Vagina (tissue), 2 donors: Measurements from ENCODE around the gene NR1H4.
"Not testable (repeated sequence)": the region's sequence is repeated elsewhere in the genome, so short reads cannot be mapped to it uniquely, and the experiment has no call there.

ENCODE experiments used
- POLR2A ChIP-seq, 2 donors: fragments of 450-650 bp; IDR thresholded peaks; one replicate each; pipeline ENCODE4 v1.6.1; 2017; ENCODE audit warnings: antibody characterized with exemption in 2 of 2, mild to moderate bottlenecking in 2 of 2, moderate library complexity in 2 of 2
- POLR2AphosphoS5 ChIP-seq, 2 donors: sonication (generic); formaldehyde crosslinking; IDR thresholded peaks; one replicate each; pipeline ENCODE4 v1.9.0; 2017; ENCODE audit warnings: antibody characterized with exemption in 2 of 2, mild to moderate bottlenecking in 2 of 2, low read depth in 1 of 2; ENCODE audit not compliant: insufficient read depth in 1 of 2
- TF ChIP-seq, protein P1 (sequence below), 3 experiments: fragments of 450-650 bp in 2 of 3; fragments of 200-600 bp in 1 of 3; sonication (generic) in 1 of 3; IDR thresholded peaks; one replicate each; pipeline ENCODE4 v1.5.1; 2017 to 2019; ENCODE audit warnings: antibody characterized with exemption in 3 of 3, mild to moderate bottlenecking in 2 of 3, moderate library complexity in 2 of 3

DNA sequence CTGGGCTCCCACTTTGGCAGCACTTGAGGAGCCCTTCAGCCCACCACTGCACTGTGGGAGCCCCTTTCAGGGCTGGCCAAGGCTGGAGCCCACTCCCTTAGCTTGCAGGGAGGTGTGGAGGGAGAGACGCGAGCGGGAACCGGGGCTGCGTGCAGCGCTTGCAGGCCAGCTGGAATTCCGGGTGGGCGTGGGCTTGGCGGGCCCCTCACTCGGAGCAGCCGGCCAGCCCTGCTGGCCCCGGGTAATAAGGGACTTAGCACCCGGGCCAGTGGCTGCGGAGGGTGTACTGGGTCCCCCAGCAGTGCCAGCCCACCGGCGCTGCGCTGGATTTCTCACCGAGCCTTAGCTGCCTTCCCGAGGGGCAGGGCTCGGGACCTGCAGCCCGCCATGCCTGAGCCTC, 85.6 kb downstream of the NR1H4 start:
- TF ChIP-seq, protein P1, sequence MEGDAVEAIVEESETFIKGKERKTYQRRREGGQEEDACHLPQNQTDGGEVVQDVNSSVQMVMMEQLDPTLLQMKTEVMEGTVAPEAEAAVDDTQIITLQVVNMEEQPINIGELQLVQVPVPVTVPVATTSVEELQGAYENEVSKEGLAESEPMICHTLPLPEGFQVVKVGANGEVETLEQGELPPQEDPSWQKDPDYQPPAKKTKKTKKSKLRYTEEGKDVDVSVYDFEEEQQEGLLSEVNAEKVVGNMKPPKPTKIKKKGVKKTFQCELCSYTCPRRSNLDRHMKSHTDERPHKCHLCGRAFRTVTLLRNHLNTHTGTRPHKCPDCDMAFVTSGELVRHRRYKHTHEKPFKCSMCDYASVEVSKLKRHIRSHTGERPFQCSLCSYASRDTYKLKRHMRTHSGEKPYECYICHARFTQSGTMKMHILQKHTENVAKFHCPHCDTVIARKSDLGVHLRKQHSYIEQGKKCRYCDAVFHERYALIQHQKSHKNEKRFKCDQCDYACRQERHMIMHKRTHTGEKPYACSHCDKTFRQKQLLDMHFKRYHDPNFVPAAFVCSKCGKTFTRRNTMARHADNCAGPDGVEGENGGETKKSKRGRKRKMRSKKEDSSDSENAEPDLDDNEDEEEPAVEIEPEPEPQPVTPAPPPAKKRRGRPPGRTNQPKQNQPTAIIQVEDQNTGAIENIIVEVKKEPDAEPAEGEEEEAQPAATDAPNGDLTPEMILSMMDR (IDR thresholded peaks at IDR 0.05): not testable (repeated sequence)
- not testable (repeated sequence) for TF ChIP-seq POLR2A (IDR thresholded peaks at IDR 0.05); POLR2AphosphoS5 (IDR thresholded peaks at IDR 0.05; ENCODE audit: insufficient read depth in 1 of 2, low read depth in 1 of 2)
